ENCODE data around the gene CTTN. TPM values are rescaled to one million over a fixed set of nuclear protein-coding genes. Genes with fewer than 3 reads are reported as not detected.

CTTN gene
- total and polyA plus RNA-seq, 10 of the 15 experiments (the other 5 are each of a cell fraction or from before 2014, with no cell fraction given): 1.1 to 37.8 (median 11.8) TPM

GRCh38 chr11:70473873-70474690 lies 75.8 kb downstream of the CTTN start (continued):
- no peak for TF ChIP-seq HDAC6 (IDR thresholded peaks at IDR 0.05; ENCODE audit: unreplicated experiment)
- no peak for TF ChIP-seq TAF1 (IDR thresholded peaks at IDR 0.05; ENCODE audit: borderline replicate concordance, low read depth, low read length)
- TF ChIP-seq NBN (IDR thresholded peaks at IDR 0.05): no peak

DNA sequence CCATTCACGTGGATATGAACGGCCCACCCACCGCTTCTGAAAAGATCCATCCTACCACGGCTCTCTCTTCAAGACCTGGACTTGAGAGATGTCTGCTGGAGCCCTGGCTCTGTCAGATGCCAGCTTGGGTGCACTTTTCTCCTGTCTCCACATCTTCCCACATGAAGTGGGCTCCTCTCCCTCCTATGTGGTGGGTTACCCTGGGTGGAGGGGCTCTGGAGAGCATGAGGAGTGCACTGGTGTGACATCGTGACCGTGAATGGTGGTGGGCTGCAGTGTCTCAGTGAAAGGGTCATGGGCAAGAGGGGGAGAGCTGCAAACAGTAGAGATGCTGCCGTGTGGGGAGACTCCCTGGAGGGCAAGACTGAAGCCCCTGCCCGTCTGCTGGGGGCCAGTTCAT lies 76.4 kb downstream of the CTTN start:
- DNase-seq (ENCODE audit: low read depth, low spot score) (no peak), FAIRE-seq (no peak), ATAC-seq (no peak)
- H2AFZ ChIP-seq (ENCODE audit: control insufficient read depth, low read depth, low read length): no peak overlapping the region
- no peaks in the 10 kb centered on the region for H3K79me2 ChIP-seq (ENCODE audit: control insufficient read depth, insufficient read depth, low read length)
- CTCF ChIA-PET: interaction anchor here (1.5 kb wide), 1 partner anchor 8 kb away, joined by 4 read pairs; no protein-coding TSS in a partner anchor
- H3K27ac ChIP-seq (ENCODE audit: control insufficient read depth, insufficient read depth): no peak overlapping the region
- H3K9me3 ChIP-seq (replicated peaks; ENCODE audit: control insufficient read depth, insufficient read depth, low read length): no peaks in the 10 kb centered on the region
- POLR2A ChIA-PET: no interaction called here
- in situ Hi-C loops (cut with MboI) (loop anchor here (5.0 kb wide), 1 partner anchor 552 kb away; no protein-coding TSS in a partner anchor), intact Hi-C loops (cut with micrococcal nuclease; ENCODE audit: unreplicated experiment) (no loop called here)
- 19% methylated on average over 8 of the region's 8 CpGs for WGBS (ENCODE audit: insufficient coverage, insufficient replicate concordance, low lambda C conversion rate, missing lambda C conversion rate)
- SMC1A ChIA-PET (ENCODE audit: uncharacterized antibody, unreplicated experiment): no interaction called here
- H3K4me2 ChIP-seq (ENCODE audit: control insufficient read depth, insufficient read depth): no peak overlapping the region
- H3K4me3 ChIP-seq: no peak overlapping the region
- RAD21 ChIA-PET (ENCODE audit: unreplicated experiment): no interaction called here
- peaks cover 10% of the 10 kb centered on the region for H3K4me1 ChIP-seq (ENCODE audit: control insufficient read depth, insufficient read depth, low read length)
- no peaks in the 10 kb centered on the region for H3K36me3 ChIP-seq (ENCODE audit: control insufficient read depth in 2 of 2, insufficient read depth in 2 of 2, low read length in 1 of 2)
- BruUV-seq (replicated peaks): no TSS peak
- no peaks in the 10 kb centered on the region for H4K20me1 ChIP-seq (ENCODE audit: control insufficient read depth, insufficient read depth)
- H3K27me3 ChIP-seq (replicated peaks in 1 of 2; ENCODE audit: control insufficient read depth in 2 of 2, insufficient read depth in 2 of 2, low read length in 1 of 2): no peaks in the 10 kb centered on the region; a peak in 1 of 4 replicates
- no peak overlapping the region for H3K9ac ChIP-seq (ENCODE audit: control insufficient read depth, insufficient read depth, low read length)
- TF ChIP-seq, protein P1, sequence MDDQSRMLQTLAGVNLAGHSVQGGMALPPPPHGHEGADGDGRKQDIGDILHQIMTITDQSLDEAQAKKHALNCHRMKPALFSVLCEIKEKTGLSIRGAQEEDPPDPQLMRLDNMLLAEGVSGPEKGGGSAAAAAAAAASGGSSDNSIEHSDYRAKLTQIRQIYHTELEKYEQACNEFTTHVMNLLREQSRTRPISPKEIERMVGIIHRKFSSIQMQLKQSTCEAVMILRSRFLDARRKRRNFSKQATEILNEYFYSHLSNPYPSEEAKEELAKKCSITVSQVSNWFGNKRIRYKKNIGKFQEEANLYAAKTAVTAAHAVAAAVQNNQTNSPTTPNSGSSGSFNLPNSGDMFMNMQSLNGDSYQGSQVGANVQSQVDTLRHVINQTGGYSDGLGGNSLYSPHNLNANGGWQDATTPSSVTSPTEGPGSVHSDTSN (IDR thresholded peaks at IDR 0.05; ENCODE audit: insufficient replicate concordance, low read depth, low read length): no peak
- no peak for TF ChIP-seq ESRRA (IDR thresholded peaks at IDR 0.05; ENCODE audit: low read length)
- TF ChIP-seq PKNOX1 (IDR thresholded peaks at IDR 0.05): no peak
- TF ChIP-seq ZNF217 (IDR thresholded peaks at IDR 0.05): no peak
- no peak for TF ChIP-seq SMARCA5 (IDR thresholded peaks at IDR 0.05)
- no peak for TF ChIP-seq BCLAF1 (IDR thresholded peaks at IDR 0.05)
- no peak for TF ChIP-seq JUND (IDR thresholded peaks at IDR 0.05; ENCODE audit: low read depth, low read length)
- no peak for TF ChIP-seq NR2F1 (conservative IDR thresholded peaks at IDR 0.05)
- no peak for TF ChIP-seq ZBTB40 (IDR thresholded peaks at IDR 0.05; ENCODE audit: borderline replicate concordance)
- TF ChIP-seq CHD4 (IDR thresholded peaks at IDR 0.05): no peak
- no peak for TF ChIP-seq TBL1XR1 (IDR thresholded peaks at IDR 0.05; ENCODE audit: low read depth, low read length)
